ENCODE measurements around the gene CACNA2D3.

The CACNA2D3 gene

GRCh38 chr3:54857343-54857742 is 735.0 kb downstream of the CACNA2D3 start:
- H3K36me3 ChIP-seq (ENCODE audit: low read length): no peaks in the 10 kb centered on the region
- no peaks in the 10 kb centered on the region for H3K79me2 ChIP-seq (ENCODE audit: insufficient read depth, low read length)
- H3F3A ChIP-seq (ENCODE audit: insufficient read depth): no peaks in the 10 kb centered on the region
- H3K9me2 ChIP-seq (replicated peaks; ENCODE audit: insufficient read depth, low read length): no peaks in the 10 kb centered on the region
- TF ChIP-seq EZH2phosphoT487 (conservative IDR thresholded peaks at IDR 0.05; ENCODE audit: low read length) (no peak), CTCF (IDR thresholded peaks at IDR 0.05; ENCODE audit: insufficient read depth, low read length, poor library complexity, severe bottlenecking) (no peak)
- no peak overlapping the region for H3K4me3 ChIP-seq (ENCODE audit: insufficient read depth, low read length, poor library complexity, severe bottlenecking)
- no peak overlapping the region for H3K9ac ChIP-seq (ENCODE audit: low read length)
- no peaks in the 10 kb centered on the region for H4K20me1 ChIP-seq (ENCODE audit: low read depth, low read length)
- no peak overlapping the region for H2AFZ ChIP-seq (ENCODE audit: low read depth, low read length, severe bottlenecking)
- no peak overlapping the region for H3K4me2 ChIP-seq (ENCODE audit: low read depth, low read length, poor library complexity, severe bottlenecking)
- no peak overlapping the region for H3K27ac ChIP-seq (ENCODE audit: low read depth, low read length)
- H3K9me3 ChIP-seq (ENCODE audit: insufficient read depth, low read length): no peaks in the 10 kb centered on the region
- no peaks in the 10 kb centered on the region for H3K27me3 ChIP-seq (ENCODE audit: low read length)

GRCh38 chr3:54858093-54858785 is 735.9 kb downstream of the CACNA2D3 start:
- no peak overlapping the region for H3K4me3 ChIP-seq (ENCODE audit: insufficient read depth, low read length, poor library complexity, severe bottlenecking)
- no peak overlapping the region for H3K4me2 ChIP-seq (ENCODE audit: low read depth, low read length, poor library complexity, severe bottlenecking)

GRCh38 chr3:54859184-54859583 is 736.8 kb downstream of the CACNA2D3 start:
- Histone ChIP-seq H3K4me2 (ENCODE audit: low read depth, low read length, poor library complexity, severe bottlenecking) (no peak overlapping the region), H4K20me1 (ENCODE audit: low read depth, low read length) (no peaks in the 10 kb centered on the region), H3K79me2 (ENCODE audit: insufficient read depth, low read length) (no peaks in the 10 kb centered on the region), H3K9me2 (replicated peaks; ENCODE audit: insufficient read depth, low read length) (no peaks in the 10 kb centered on the region), H3K4me3 (ENCODE audit: insufficient read depth, low read length, poor library complexity, severe bottlenecking) (no peak overlapping the region), H3F3A (ENCODE audit: insufficient read depth) (no peaks in the 10 kb centered on the region), H2AFZ (ENCODE audit: low read depth, low read length, severe bottlenecking) (no peak overlapping the region), H3K9me3 (ENCODE audit: insufficient read depth, low read length) (no peaks in the 10 kb centered on the region), H3K36me3 (ENCODE audit: low read length) (no peaks in the 10 kb centered on the region), H3K27ac (ENCODE audit: low read depth, low read length) (no peak overlapping the region), H3K9ac (ENCODE audit: low read length) (no peak overlapping the region), H3K27me3 (ENCODE audit: low read length) (no peaks in the 10 kb centered on the region)
- no peak for TF ChIP-seq EZH2phosphoT487 (conservative IDR thresholded peaks at IDR 0.05; ENCODE audit: low read length)
- TF ChIP-seq CTCF (IDR thresholded peaks at IDR 0.05; ENCODE audit: insufficient read depth, low read length, poor library complexity, severe bottlenecking): no peak

More at GRCh38 chr3:54858093-54858785, 735.9 kb downstream of the CACNA2D3 start:
- Histone ChIP-seq H3K27ac (ENCODE audit: low read depth, low read length) (no peak overlapping the region), H3K36me3 (ENCODE audit: low read length) (no peaks in the 10 kb centered on the region), H3K79me2 (ENCODE audit: insufficient read depth, low read length) (no peaks in the 10 kb centered on the region), H3F3A (ENCODE audit: insufficient read depth) (no peaks in the 10 kb centered on the region), H4K20me1 (ENCODE audit: low read depth, low read length) (no peaks in the 10 kb centered on the region), H3K9ac (ENCODE audit: low read length) (no peak overlapping the region), H3K27me3 (ENCODE audit: low read length) (no peaks in the 10 kb centered on the region), H2AFZ (ENCODE audit: low read depth, low read length, severe bottlenecking) (no peak overlapping the region), H3K9me2 (replicated peaks; ENCODE audit: insufficient read depth, low read length) (no peaks in the 10 kb centered on the region), H3K9me3 (ENCODE audit: insufficient read depth, low read length) (no peaks in the 10 kb centered on the region)
- no peak for TF ChIP-seq CTCF (IDR thresholded peaks at IDR 0.05; ENCODE audit: insufficient read depth, low read length, poor library complexity, severe bottlenecking)
- no peak for TF ChIP-seq EZH2phosphoT487 (conservative IDR thresholded peaks at IDR 0.05; ENCODE audit: low read length)

Measured in SU-DHL-6 (cell line).